Glutamatergic neuron (in vitro differentiated cells): Measurements from ENCODE around the gene RSRC1. TPM values are rescaled to one million over a fixed set of nuclear protein-coding genes. Genes with fewer than 3 reads are reported as not detected.

Experiments
- DNase-seq: peaks from one replicate; pipeline ENCODE4 v3.0.0; 2022
- H3K27ac Mint-ChIP-seq: one replicate; pipeline ENCODE4 v1.8.0; 2020; ENCODE audit warnings: mild to moderate bottlenecking, mixed read lengths, inconsistent platforms; ENCODE audit not compliant: unreplicated experiment
- H3K27me3 Mint-ChIP-seq: one replicate; pipeline ENCODE4 v1.8.0; 2020; ENCODE audit warnings: mild to moderate bottlenecking, moderate library complexity, mixed read lengths, inconsistent platforms; ENCODE audit not compliant: unreplicated experiment
- H3K36me3 Mint-ChIP-seq: one replicate; pipeline ENCODE4 v1.8.0; 2020; ENCODE audit warnings: mild to moderate bottlenecking, mixed read lengths, inconsistent platforms; ENCODE audit not compliant: unreplicated experiment
- H3K4me1 Mint-ChIP-seq: one replicate; pipeline ENCODE4 v1.8.0; 2020; ENCODE audit warnings: mild to moderate bottlenecking, low read depth, mixed read lengths, inconsistent platforms; ENCODE audit not compliant: unreplicated experiment
- H3K4me3 Mint-ChIP-seq: one replicate; pipeline ENCODE4 v1.8.0; 2020; ENCODE audit warnings: mild to moderate bottlenecking, mixed read lengths, inconsistent platforms; ENCODE audit not compliant: unreplicated experiment
- H3K9me3 Mint-ChIP-seq: one replicate; pipeline ENCODE4 v1.8.0; 2020; ENCODE audit warnings: mild to moderate bottlenecking, moderate library complexity, mixed read lengths, inconsistent platforms; ENCODE audit not compliant: unreplicated experiment
- CTCF ChIP-seq: fragments of 200-600 bp; sonication (generic); IDR thresholded peaks from one replicate; pipeline ENCODE4 v1.5.0; 2021; ENCODE audit not compliant: partially characterized antibody, unreplicated experiment
- total RNA-seq: library from RNA; stranded (reverse); fragmentation: NEBNext Ultra II Directional; extraction: Animal tissue kit (Norgen Biotek cat#: 25700); gene quantifications from one replicate; pipeline ENCODE4 v1.2.1, GENCODE V29; 2021; ENCODE audit not compliant: unreplicated experiment

RSRC1 gene
- total RNA-seq, 1 donor from 2014 or later = 93.9 TPM

- Mint-ChIP-seq H3K36me3 (peaks cover 9% of the 10 kb centered on the region), H3K4me1 (no peaks in the 10 kb centered on the region), H3K27me3 (no peaks in the 10 kb centered on the region), H3K9me3 (peaks cover 5% of the 10 kb centered on the region), H3K27ac (no peak overlapping the region), H3K4me3 (no peak overlapping the region)
- no peak for DNase-seq
- no peak for TF ChIP-seq CTCF
Observed at GRCh38 chr3:158205994-158206393, 96.1 kb downstream of the RSRC1 start.

- Mint-ChIP-seq H3K9me3 (no peaks in the 10 kb centered on the region), H3K4me1 (peaks cover 3% of the 10 kb centered on the region), H3K27ac (no peak overlapping the region), H3K36me3 (no peaks in the 10 kb centered on the region), H3K27me3 (no peaks in the 10 kb centered on the region), H3K4me3 (no peak overlapping the region)
- no peak for TF ChIP-seq CTCF
- no peak for DNase-seq
Observed at GRCh38 chr3:158210067-158210466, 100.2 kb downstream of the RSRC1 start.

GRCh38 chr3:158213461-158213860, 103.6 kb downstream of the RSRC1 start:
- Mint-ChIP-seq H3K9me3 (no peaks in the 10 kb centered on the region), H3K27ac (no peak overlapping the region), H3K4me1 (peaks cover 3% of the 10 kb centered on the region), H3K4me3 (no peak overlapping the region), H3K27me3 (no peaks in the 10 kb centered on the region), H3K36me3 (no peaks in the 10 kb centered on the region)
- DNase-seq = no peak
- TF ChIP-seq CTCF = no peak

- H3K27me3 Mint-ChIP-seq = no peaks in the 10 kb centered on the region
- H3K27ac Mint-ChIP-seq = no peak overlapping the region
- no peak overlapping the region for H3K4me3 Mint-ChIP-seq
- no peaks in the 10 kb centered on the region for H3K9me3 Mint-ChIP-seq
- H3K4me1 Mint-ChIP-seq = peaks cover 3% of the 10 kb centered on the region
- TF ChIP-seq CTCF = no peak
- no peak for DNase-seq
- H3K36me3 Mint-ChIP-seq = no peaks in the 10 kb centered on the region
Observed at GRCh38 chr3:158217992-158218391, 108.1 kb downstream of the RSRC1 start.

GRCh38 chr3:158220575-158220974, 110.7 kb downstream of the RSRC1 start:
- no peaks in the 10 kb centered on the region for H3K27me3 Mint-ChIP-seq
- H3K9me3 Mint-ChIP-seq = no peaks in the 10 kb centered on the region
- TF ChIP-seq CTCF = no peak
- H3K27ac Mint-ChIP-seq = no peak overlapping the region
- no peaks in the 10 kb centered on the region for H3K36me3 Mint-ChIP-seq
- no peak for DNase-seq
- H3K4me1 Mint-ChIP-seq = no peaks in the 10 kb centered on the region
- no peak overlapping the region for H3K4me3 Mint-ChIP-seq
